ENCODE results near the gene CMC2.

Gene CMC2

GRCh38 chr16:81036751-81037350, 30.2 kb upstream of the CMC2 start:
- DNase-seq (ENCODE audit: low read depth, low spot score): no peak
- CTCF ChIA-PET: interaction anchor here (1.0 to 5.9 kb wide), 14 partner anchors 8 to 700 kb away, joined by 3 to 67 read pairs (median 6); partner anchors contain the start of gene C16orf46
- POLR2A ChIA-PET: interaction anchor here (1.1 kb wide), 1 partner anchor 40 kb away, joined by 3 read pairs; the partner anchor contains the start of gene C16orf46
- no peak for TF ChIP-seq CTCF (IDR thresholded peaks at IDR 0.05; ENCODE audit: insufficient read depth, low read length, missing control alignments)
- peak overlapping the region; percentile 74 for H3K4me3 ChIP-seq (ENCODE audit: low read depth, low read length)

- H3K4me3 ChIP-seq (ENCODE audit: low read depth, low read length): peak overlapping the region; percentile 74
- DNase-seq (ENCODE audit: low read depth, low spot score): no peak
- CTCF ChIA-PET: interaction anchor here (0.6 to 5.9 kb wide), 35 partner anchors 9 to 702 kb away, joined by 3 to 67 read pairs (median 5); partner anchors contain the start of genes C16orf46, CENPN and CMC2
- TF ChIP-seq CTCF (IDR thresholded peaks at IDR 0.05; ENCODE audit: insufficient read depth, low read length, missing control alignments): no peak
- POLR2A ChIA-PET: interaction anchor here (0.7 to 1.1 kb wide), 3 partner anchors 41 to 333 kb away, joined by 3 read pairs; partner anchors contain the start of gene C16orf46
These were observed 29.5 kb upstream of the CMC2 start for GRCh38 chr16:81035975-81036750.

- DNase-seq (ENCODE audit: low read depth, low spot score): no peak
- peak; percentile 81 for TF ChIP-seq CTCF (IDR thresholded peaks at IDR 0.05; ENCODE audit: insufficient read depth, low read length, missing control alignments)
- peak within 1 kb of the TSS; percentile 74 for H3K4me3 ChIP-seq (ENCODE audit: low read depth, low read length)
- CTCF ChIA-PET: interaction anchor here (0.6 to 5.9 kb wide), 42 partner anchors 9 to 703 kb away, joined by 3 to 67 read pairs (median 6); partner anchors contain the start of genes C16orf46, CENPN and CMC2
- POLR2A ChIA-PET: interaction anchor here (0.7 to 1.1 kb wide), 3 partner anchors 42 to 333 kb away, joined by 3 read pairs; partner anchors contain the start of gene C16orf46
These were observed 28.8 kb upstream of the CMC2 start, which contains the start of gene ATMIN for GRCh38 chr16:81035398-81035974. TSS of gene ATMIN (plus strand) at chr16:81035842. CDS start at chr16:81035871, 29 bp downstream.

GRCh38 chr16:81029930-81030604, 23.4 kb upstream of the CMC2 start:
- ChIA-PET POLR2A (interaction anchor here (0.6 kb wide), 1 partner anchor 1134 kb away, joined by 3 read pairs; no protein-coding TSS in a partner anchor), CTCF (interaction anchor here (1.0 to 3.7 kb wide), 6 partner anchors 10 to 106 kb away, joined by 3 to 15 read pairs (median 4); no protein-coding TSS in a partner anchor)
- no peak for DNase-seq (ENCODE audit: low read depth, low spot score)
- no peak overlapping the region for H3K4me3 ChIP-seq (ENCODE audit: low read depth, low read length)
- TF ChIP-seq CTCF (IDR thresholded peaks at IDR 0.05; ENCODE audit: insufficient read depth, low read length, missing control alignments): no peak

GRCh38 chr16:81026429-81026828, 19.7 kb upstream of the CMC2 start:
- DNase-seq (ENCODE audit: low read depth, low spot score): no peak
- POLR2A ChIA-PET: no interaction called here
- no peak overlapping the region for H3K4me3 ChIP-seq (ENCODE audit: low read depth, low read length)
- TF ChIP-seq CTCF (IDR thresholded peaks at IDR 0.05; ENCODE audit: insufficient read depth, low read length, missing control alignments): no peak
- CTCF ChIA-PET: interaction anchor here (1.3 to 2.2 kb wide), 2 partner anchors 8 to 10 kb away, joined by 3 to 8 read pairs; partner anchors contain the start of gene ATMIN

Measured in AG04449 (cell line).